ENCODE measurements around the gene CIAO1.
"Not testable (repeated sequence)": the region's sequence is repeated elsewhere in the genome, so short reads cannot be mapped to it uniquely, and the experiment has no call there.

The CIAO1 gene

GRCh38 chr2:96276787-96277499, 10.9 kb downstream of the CIAO1 start:
- no peak for DNase-seq (ENCODE audit: low read depth)

- no peak for DNase-seq (ENCODE audit: low read depth)
Observed at GRCh38 chr2:96287273-96287856, 21.3 kb downstream of the CIAO1 start.

- DNase-seq (ENCODE audit: low read depth), result no peak
Observed at GRCh38 chr2:96291751-96292150, 25.7 kb downstream of the CIAO1 start.

GRCh38 chr2:96294271-96294670, 28.2 kb downstream of the CIAO1 start:
- not testable (repeated sequence) for DNase-seq (ENCODE audit: low read depth)

DNA sequence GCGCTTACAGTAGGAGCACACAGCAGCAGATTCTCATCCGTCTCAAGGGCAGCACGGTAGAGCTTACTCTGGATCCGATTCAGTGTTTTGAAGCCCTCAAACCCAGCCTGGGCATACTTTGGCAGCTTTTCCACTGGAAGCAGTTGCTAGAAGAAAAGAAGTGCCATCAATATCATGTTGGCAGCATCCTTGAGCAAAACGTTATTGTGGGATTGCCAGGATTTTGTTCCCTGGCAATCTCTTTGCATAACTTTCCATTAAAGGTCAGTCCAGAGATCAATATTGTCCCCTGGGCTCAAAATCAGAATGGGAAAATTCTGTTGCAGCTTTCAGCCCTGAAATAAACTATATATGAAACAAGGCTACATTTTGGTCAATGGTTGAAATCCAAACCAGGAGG, 30.9 kb downstream of the CIAO1 start:
- no peak for DNase-seq (ENCODE audit: low read depth)

DNA sequence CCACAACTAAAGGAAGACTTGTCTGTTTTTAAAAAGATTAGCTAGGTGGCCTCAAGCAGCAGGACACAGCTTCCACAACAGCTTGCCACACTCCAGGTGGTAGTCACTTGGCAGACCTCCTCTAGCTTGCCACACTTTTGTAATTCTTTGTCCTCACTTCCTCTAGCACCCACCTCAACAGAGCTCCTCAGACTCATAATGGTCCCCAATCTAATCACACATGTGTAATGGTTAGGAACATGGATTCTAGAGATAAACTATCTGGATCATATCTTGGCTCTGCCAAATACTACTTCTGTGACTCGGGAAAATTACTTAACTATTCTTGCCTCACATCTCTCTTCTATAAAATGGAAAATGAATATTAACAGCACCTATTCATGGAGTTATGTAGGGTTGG, 35.8 kb downstream of the CIAO1 start:
- no peak for DNase-seq (ENCODE audit: low read depth)

DNA sequence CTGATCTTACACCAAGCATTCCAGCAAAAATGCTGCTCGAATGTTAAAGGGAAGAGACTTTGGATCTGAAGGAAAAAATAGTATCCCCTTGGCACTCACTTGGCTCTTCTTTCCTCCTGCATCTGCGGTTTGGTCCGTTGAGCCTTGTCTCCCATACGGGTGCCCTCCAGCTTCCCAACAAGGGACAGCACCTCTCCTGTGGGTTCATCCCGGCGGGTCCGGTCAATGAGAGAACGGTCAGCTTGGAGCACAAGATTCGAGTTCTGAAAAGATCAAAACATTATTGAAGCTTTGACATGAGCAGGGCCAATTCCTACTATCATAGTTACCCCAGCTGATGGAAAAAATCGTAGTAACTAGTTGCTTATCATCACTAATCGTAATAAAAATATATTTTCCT, 38.6 kb downstream of the CIAO1 start:
- DNase-seq (ENCODE audit: low read depth), result no peak

- DNase-seq (ENCODE audit: low read depth), result peak; percentile 77
Observed at GRCh38 chr2:96305091-96305978, 39.3 kb downstream of the CIAO1 start, which contains the start of gene SNRNP200. SNRNP200 (minus strand) TSS chr2:96305546; CDS start chr2:96305437, 109 bp downstream.

GRCh38 chr2:96305979-96306308, 39.9 kb downstream of the CIAO1 start:
- DNase-seq (ENCODE audit: low read depth), result no peak

DNA sequence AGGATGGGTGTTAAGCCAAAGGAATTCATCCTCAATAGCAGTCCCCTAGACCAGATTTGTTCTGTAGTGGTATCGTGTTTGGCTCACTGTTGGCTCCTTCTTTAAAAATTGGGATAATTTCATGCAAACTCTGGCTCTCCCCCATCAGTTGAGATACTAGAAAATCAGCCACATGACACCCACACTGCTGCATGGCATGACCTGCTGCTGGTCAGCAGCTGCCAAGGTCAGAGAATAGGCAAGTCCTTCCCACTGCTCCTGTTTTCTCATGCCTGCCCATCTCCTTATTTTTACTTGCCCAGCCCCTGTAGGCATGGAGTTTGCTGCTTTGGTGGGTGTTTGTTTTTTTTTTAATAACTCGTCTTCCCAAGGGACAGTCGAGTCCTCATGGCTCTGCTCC, 40.3 kb downstream of the CIAO1 start:
- DNase-seq (ENCODE audit: low read depth), result no peak

GRCh38 chr2:96308248-96308647, 42.2 kb downstream of the CIAO1 start:
- no peak for DNase-seq (ENCODE audit: low read depth)

DNA sequence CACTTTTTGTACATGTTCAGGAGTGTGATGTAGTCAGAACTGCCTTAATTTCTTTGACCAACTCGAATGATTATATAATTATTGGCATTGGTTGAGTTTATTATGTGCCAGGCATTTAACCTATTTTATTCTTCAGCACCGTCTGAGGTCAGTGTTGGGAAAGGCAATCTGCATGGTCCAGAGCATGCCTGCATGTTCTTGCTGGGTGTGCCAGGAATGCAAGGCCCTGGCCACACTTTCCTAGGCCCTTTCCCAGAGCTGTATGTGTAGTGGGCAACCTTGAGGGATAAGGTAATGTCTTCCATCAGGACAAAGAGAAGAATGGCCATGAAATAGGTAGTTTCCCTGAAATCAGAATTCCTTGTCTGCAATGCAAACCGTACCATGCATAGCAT, 49.0 kb downstream of the CIAO1 start:
- DNase-seq (ENCODE audit: low read depth), result no peak

DNA sequence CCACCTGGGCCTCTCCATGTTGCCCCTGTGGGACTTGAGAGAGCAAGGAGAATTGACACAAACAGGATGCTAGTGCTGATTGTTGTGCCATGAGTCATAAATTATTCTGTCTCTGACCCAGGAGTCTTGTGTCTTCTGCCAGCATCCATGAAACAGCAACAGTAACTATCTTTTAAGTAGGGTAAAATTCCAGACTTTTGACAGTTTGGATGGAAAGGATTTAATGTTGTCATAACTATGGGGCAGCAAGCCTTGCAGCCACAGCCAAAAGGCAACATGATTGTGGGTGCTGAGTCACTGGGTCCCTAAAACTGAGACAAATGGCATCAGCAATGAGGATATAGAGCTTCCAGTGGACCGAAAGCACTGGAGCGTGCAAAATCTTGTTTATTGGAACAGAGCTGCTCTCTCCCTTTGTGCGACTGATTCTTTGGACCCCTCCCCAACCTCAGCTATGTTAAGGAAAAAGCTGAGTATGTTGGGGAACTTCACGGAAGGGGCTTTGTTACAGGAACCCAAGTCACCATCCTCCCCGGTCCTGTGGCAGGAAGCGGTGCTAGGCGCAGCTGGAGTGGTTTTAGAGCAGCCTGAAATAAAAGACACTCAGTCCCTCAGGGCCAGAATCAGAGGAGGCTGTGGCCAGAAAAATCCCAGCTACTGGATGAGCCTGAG, 49.5 kb downstream of the CIAO1 start:
- no peak for DNase-seq (ENCODE audit: low read depth)

- no peak for DNase-seq (ENCODE audit: low read depth)
Observed at GRCh38 chr2:96316999-96317398, 51.0 kb downstream of the CIAO1 start.

GRCh38 chr2:96317584-96317997, 51.6 kb downstream of the CIAO1 start:
- DNase-seq (ENCODE audit: low read depth), result no peak

DNA sequence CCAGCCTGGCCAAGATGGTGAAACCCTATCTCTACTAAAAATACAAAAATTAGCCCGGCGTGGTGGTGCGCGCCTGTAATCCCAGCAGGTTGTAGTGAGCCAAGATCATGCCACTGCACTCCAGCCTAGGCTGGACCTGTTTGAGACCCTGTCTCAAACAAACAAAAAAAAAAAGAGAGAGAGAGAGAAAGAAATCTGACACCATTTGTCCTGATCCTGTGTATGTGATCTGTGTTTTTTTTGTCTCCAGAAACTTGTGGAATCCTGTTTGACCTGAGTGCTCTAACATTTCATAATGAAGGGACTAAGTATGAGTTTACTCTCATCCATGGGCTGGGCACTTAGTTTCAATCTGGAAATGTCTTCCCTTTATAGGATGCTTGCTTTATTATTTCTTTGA, 52.7 kb downstream of the CIAO1 start:
- DNase-seq (ENCODE audit: low read depth), result no peak

DNA sequence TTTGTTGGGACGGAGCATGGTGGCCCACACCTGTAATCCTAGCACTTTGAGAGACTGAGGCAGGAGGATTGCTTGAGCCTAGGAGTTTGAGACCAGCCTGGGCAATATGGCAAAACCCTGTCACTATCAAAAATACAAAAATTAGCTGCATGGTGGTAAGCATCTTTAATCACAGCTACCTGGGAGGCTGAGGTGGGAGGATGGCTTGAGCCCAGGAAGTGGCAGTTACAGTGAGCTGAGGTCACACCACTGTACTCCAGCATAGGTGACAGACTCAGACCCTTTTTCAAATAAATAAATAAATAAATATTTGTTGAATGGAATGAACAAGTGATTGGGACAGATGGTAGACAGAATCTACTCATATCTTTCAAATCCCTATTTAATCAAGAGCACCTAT, 53.4 kb downstream of the CIAO1 start:
- DNase-seq (ENCODE audit: low read depth), result no peak

- DNase-seq (ENCODE audit: low read depth), result no peak
Observed at GRCh38 chr2:96320326-96320725, 54.3 kb downstream of the CIAO1 start.

DNA sequence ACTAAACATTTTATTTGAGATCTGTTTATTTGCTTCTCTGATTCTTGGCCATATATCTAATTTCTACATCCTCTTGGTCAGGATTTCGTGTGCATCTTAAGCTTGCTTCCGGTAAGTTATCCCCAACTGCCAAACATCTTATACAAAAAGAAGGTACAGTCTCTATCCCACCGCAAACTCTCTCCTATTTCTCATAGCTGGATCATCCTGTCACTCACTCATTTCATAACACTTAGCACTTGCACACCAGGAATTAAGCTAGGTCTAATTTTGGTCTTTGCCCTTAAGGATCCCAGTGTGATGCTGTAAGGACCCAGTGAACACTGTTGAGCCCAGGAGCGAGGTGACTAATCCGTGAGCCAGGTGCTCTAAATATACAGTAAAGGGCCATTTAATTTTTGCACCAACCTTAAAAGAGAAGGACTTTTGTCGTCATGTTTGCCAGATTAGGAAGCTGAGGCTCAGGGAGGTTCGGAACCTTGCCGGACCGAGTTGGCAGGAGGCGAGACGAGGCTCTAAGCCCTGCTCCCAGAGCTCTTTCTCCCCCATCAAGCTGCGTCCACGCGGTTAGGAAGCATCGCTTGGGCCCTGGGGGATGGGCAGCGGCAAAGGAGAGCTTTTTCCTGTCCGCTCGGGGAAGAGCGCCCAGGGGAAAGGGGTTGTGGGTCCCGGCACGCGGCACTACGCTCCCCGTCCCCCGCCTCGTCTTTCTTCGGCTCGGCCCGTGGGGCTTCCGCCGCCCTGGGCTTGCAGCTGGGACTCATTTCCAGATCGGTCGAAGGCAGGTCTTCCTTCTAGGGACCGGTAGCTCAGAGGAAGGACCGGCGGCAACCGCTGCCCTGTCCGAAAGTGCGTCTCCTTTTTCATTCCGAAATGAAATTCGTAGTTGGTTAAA, 55.0 kb downstream of the CIAO1 start:
- DNase-seq (ENCODE audit: low read depth), result peak; percentile 38

Data from CMK (cell line).